Endodermal cell (in vitro differentiated cells): ENCODE results near the gene KRTAP19-7. TPM values are rescaled to one million over a fixed set of nuclear protein-coding genes. Genes with fewer than 3 reads are reported as not detected.

Experiments
- DNase-seq: peaks from one replicate; pipeline ENCODE4 v3.0.0-alpha.2; 2017
- H3K27ac ChIP-seq: 2 replicates; pipeline ENCODE4 v1.5.1; 2013; ENCODE audit warnings: mild to moderate bottlenecking, low read depth, low read length, moderate library complexity
- H3K27me3 ChIP-seq: 2 replicates; pipeline ENCODE4 v1.6.1; 2013; ENCODE audit warnings: mild to moderate bottlenecking, low read length, moderate library complexity; ENCODE audit not compliant: insufficient read depth, control insufficient read depth, poor library complexity, severe bottlenecking
- H3K36me3 ChIP-seq: 2 replicates; pipeline ENCODE4 v1.7.0; 2013; ENCODE audit warnings: mild to moderate bottlenecking, low read length, moderate library complexity; ENCODE audit not compliant: control insufficient read depth, insufficient read depth
- H3K4me1 ChIP-seq: one replicate; pipeline ENCODE4 v1.7.0; 2013; ENCODE audit warnings: low read length; ENCODE audit not compliant: control insufficient read depth, insufficient read depth
- H3K4me3 ChIP-seq: 2 replicates; pipeline ENCODE4 v1.5.1; 2013; ENCODE audit warnings: mild to moderate bottlenecking, low read length, moderate library complexity
- H3K9ac ChIP-seq: 2 replicates; pipeline ENCODE4 v1.6.1; 2013; ENCODE audit warnings: mild to moderate bottlenecking, low read length, moderate library complexity; ENCODE audit not compliant: poor library complexity, severe bottlenecking; ENCODE audit errors: extremely low read depth
- H3K9me3 ChIP-seq: 2 replicates; pipeline ENCODE4 v1.6.1; 2013; ENCODE audit warnings: mild to moderate bottlenecking, low read length, moderate library complexity; ENCODE audit not compliant: control insufficient read depth
- H3K27ac Mint-ChIP-seq: 2 replicates; pipeline ENCODE4 v1.8.0; 2020; ENCODE audit warnings: mixed read lengths
- H3K27me3 Mint-ChIP-seq: 2 replicates; pipeline ENCODE4 v1.8.0; 2021; ENCODE audit warnings: mild to moderate bottlenecking, mixed read lengths; ENCODE audit not compliant: insufficient read depth
- H3K36me3 Mint-ChIP-seq: 2 replicates; pipeline ENCODE4 v1.8.0; 2020; ENCODE audit warnings: low read depth, mixed read lengths
- H3K4me1 Mint-ChIP-seq: 2 replicates; pipeline ENCODE4 v1.8.0; 2020; ENCODE audit warnings: mixed read lengths
- H3K4me3 Mint-ChIP-seq: 2 replicates; pipeline ENCODE4 v1.8.0; 2020; ENCODE audit warnings: mild to moderate bottlenecking, moderate library complexity, mixed read lengths
- H3K9me3 Mint-ChIP-seq: 2 replicates; pipeline ENCODE4 v1.8.0; 2020; ENCODE audit warnings: mild to moderate bottlenecking, mixed read lengths
- WGBS, 2 experiments: methylation state at CpG; one replicate each; pipeline versions ENCODE4 v1.1.5 to v1.1.7; 2013; ENCODE audit warnings: missing lambda C conversion rate in 2 of 2, mixed read lengths in 1 of 2; ENCODE audit not compliant: insufficient coverage in 1 of 2, insufficient read length in 1 of 2; 5-methylcytosine and 5-hydroxymethylcytosine counted together
- long read RNA-seq, 4 experiments: library from polyadenylated mRNA in 2 of 4; library from RNA in 1 of 4; library from capped mRNA in 1 of 4; stranded (forward) in 3 of 4; unstranded in 1 of 4; transcript quantifications; one replicate each; pipeline ENCODE4 v2.0.0, GENCODE V29; 2020 to 2021; ENCODE audit warnings: inconsistent platforms in 1 of 4
- polyA plus RNA-seq, 2 experiments: library from polyadenylated mRNA; stranded (reverse); fragments of 50-300 nt; gene quantifications; one replicate each; pipeline ENCODE4 v1.2.3, GENCODE V29; 2013
- total RNA-seq, 2 donors: library from RNA; stranded (reverse); fragmentation: NEBNext Ultra II Directional in 1 of 2; extraction: Animal tissue kit (Norgen Biotek cat#: 25700) in 1 of 2; gene quantifications; 2 replicates in 1 of 2; 3 replicates in 1 of 2; pipeline ENCODE4 v1.2.1, GENCODE V29; 2021
- TF ChIP-seq, protein P1 (sequence below): fragments of 200-600 bp; sonication (generic); conservative IDR thresholded peaks from 2 replicates; pipeline ENCODE4 v1.5.0; 2021; ENCODE audit warnings: antibody characterized with exemption, mild to moderate bottlenecking

KRTAP19-7 gene
- total RNA-seq, result not detected
- polyA plus RNA-seq (2013, experiment 1 of 2), result not detected
- not detected for polyA plus RNA-seq (2013, experiment 2 of 2)
- long read RNA-seq, experiment 1, result 0 reads
- long read RNA-seq, experiment 2, result 0 reads
- long read RNA-seq, experiment 3, result 0 reads
- long read RNA-seq, experiment 4, result 0 reads

DNA sequence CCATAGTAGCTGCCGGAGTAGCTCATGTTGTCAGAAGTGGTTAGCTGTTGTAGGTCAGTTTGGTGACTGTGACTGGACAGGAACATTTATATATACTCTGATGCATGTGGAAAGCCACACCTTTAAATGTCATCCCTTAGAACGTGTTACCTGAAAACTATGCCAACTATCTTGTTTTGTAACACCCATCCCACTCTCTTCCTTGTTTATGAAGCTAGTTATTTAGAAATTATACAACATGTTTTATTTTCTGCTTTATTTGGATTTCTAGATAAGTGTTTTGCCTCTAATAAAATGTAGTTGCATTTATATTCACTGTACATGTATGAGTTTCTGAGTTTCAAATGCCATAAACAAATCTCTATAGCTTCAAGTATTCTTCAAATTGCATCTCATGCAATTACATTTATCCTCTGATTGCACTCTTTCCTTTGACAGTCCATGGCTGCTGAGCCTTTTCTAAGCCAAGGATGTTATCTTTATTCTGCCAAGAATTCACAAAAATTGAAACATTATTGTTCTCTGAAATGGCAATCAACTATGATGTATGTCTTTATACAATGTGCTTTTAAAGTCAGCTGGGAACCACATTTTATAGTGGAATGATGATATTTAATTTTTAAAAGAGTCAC is at the start of gene KRTAP19-7:
Gene KRTAP19-7 (minus strand): TSS at position 51 of the 632 bp plus-strand sequence. CDS start 25 bp downstream, at position 26.
- Mint-ChIP-seq H3K9me3 (peaks cover 17% of the 10 kb centered on the region), H3K27me3 (no peaks in the 10 kb centered on the region), H3K4me3 (no peak within 1 kb of the TSS), H3K27ac (no peak within 1 kb of the TSS), H3K36me3 (no peaks in the 10 kb centered on the region), H3K4me1 (no peaks in the 10 kb centered on the region)
- Histone ChIP-seq H3K27ac (no peak within 1 kb of the TSS), H3K27me3 (no peaks in the 10 kb centered on the region), H3K9me3 (peaks cover 8% of the 10 kb centered on the region), H3K36me3 (no peaks in the 10 kb centered on the region), H3K4me1 (no peaks in the 10 kb centered on the region), H3K9ac (no peak within 1 kb of the TSS), H3K4me3 (no peak within 1 kb of the TSS)
- no peak for DNase-seq
- WGBS, 2 experiments, result 61 to 100% methylated on average over 1 to 2 of the region's 2 CpGs
- TF ChIP-seq, protein P1, sequence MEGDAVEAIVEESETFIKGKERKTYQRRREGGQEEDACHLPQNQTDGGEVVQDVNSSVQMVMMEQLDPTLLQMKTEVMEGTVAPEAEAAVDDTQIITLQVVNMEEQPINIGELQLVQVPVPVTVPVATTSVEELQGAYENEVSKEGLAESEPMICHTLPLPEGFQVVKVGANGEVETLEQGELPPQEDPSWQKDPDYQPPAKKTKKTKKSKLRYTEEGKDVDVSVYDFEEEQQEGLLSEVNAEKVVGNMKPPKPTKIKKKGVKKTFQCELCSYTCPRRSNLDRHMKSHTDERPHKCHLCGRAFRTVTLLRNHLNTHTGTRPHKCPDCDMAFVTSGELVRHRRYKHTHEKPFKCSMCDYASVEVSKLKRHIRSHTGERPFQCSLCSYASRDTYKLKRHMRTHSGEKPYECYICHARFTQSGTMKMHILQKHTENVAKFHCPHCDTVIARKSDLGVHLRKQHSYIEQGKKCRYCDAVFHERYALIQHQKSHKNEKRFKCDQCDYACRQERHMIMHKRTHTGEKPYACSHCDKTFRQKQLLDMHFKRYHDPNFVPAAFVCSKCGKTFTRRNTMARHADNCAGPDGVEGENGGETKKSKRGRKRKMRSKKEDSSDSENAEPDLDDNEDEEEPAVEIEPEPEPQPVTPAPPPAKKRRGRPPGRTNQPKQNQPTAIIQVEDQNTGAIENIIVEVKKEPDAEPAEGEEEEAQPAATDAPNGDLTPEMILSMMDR, result no peak

GRCh38 chr21:30605968-30606367 is 44.9 kb upstream of the KRTAP19-7 start:
- Histone ChIP-seq H3K4me3 (no peak overlapping the region), H3K4me1 (no peaks in the 10 kb centered on the region), H3K36me3 (no peaks in the 10 kb centered on the region), H3K27ac (no peak overlapping the region), H3K27me3 (no peaks in the 10 kb centered on the region), H3K9ac (no peak overlapping the region), H3K9me3 (no peaks in the 10 kb centered on the region)
- Mint-ChIP-seq H3K4me1 (no peaks in the 10 kb centered on the region), H3K36me3 (no peaks in the 10 kb centered on the region), H3K27me3 (no peaks in the 10 kb centered on the region), H3K9me3 (peaks cover 37% of the 10 kb centered on the region), H3K4me3 (no peak overlapping the region), H3K27ac (no peak overlapping the region)
- peak; percentile 75 for DNase-seq
- TF ChIP-seq, protein P1, result peak; percentile 56
- 86 to 88% methylated on average over 2 of the region's 2 CpGs for WGBS, 2 experiments

GRCh38 chr21:30600787-30601186 is 39.7 kb upstream of the KRTAP19-7 start, which contains the start of gene KRTAP22-1:
Gene KRTAP22-1 (plus strand): TSS chr21:30601087.
- Histone ChIP-seq H3K4me3 (no peak within 1 kb of the TSS), H3K36me3 (no peaks in the 10 kb centered on the region), H3K9ac (no peak within 1 kb of the TSS), H3K9me3 (no peaks in the 10 kb centered on the region), H3K4me1 (no peaks in the 10 kb centered on the region), H3K27ac (no peak within 1 kb of the TSS), H3K27me3 (no peaks in the 10 kb centered on the region)
- H3K27me3 Mint-ChIP-seq, result no peaks in the 10 kb centered on the region
- no peak within 1 kb of the TSS for H3K27ac Mint-ChIP-seq
- no peaks in the 10 kb centered on the region for H3K4me1 Mint-ChIP-seq
- H3K9me3 Mint-ChIP-seq, result peaks cover 25% of the 10 kb centered on the region
- no peaks in the 10 kb centered on the region for H3K36me3 Mint-ChIP-seq
- no CpG with 5 or more reads among the region's 1 CpG for WGBS, 2 experiments
- TF ChIP-seq, protein P1, result no peak
- no peak for DNase-seq
- H3K4me3 Mint-ChIP-seq, result no peak within 1 kb of the TSS
